ENCODE data around the gene LMX1A.
A peak's percentile ranks its signal among the peaks of the same experiment; 100 is the strongest.

LMX1A gene

DNA sequence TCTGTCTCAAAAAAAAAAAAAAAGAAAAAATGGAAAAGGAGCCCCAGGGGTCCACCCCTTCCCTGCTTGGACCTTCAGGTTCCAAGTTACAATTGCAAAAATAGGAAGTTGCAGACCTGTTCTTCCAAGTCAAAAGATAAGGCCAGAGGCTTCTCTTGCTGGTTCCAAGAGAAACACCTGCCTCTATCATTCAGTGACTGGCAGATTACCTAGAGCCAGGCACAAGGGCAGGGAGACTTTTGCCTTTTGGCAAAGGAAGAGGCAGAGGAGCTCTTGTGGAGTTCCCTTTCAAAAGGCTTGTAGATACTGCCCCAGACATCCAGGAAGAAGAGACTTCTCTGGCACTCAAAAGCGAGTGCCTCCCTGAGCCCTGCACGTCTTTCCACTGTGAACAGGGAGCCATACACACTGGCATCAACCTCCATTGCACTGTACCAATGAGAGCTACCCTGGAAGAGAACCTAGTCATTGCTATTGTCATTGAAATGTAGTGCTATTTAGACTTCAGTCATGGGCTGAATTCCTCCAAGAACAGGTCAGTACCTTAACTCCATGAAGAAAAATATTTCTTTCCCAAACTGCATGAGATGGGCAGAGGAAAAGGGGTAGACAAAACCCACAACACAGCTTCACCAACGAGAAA is 91.2 kb downstream of the LMX1A start:
- DNase-seq (ENCODE audit: low read depth in 2 of 2) = no peak

DNA sequence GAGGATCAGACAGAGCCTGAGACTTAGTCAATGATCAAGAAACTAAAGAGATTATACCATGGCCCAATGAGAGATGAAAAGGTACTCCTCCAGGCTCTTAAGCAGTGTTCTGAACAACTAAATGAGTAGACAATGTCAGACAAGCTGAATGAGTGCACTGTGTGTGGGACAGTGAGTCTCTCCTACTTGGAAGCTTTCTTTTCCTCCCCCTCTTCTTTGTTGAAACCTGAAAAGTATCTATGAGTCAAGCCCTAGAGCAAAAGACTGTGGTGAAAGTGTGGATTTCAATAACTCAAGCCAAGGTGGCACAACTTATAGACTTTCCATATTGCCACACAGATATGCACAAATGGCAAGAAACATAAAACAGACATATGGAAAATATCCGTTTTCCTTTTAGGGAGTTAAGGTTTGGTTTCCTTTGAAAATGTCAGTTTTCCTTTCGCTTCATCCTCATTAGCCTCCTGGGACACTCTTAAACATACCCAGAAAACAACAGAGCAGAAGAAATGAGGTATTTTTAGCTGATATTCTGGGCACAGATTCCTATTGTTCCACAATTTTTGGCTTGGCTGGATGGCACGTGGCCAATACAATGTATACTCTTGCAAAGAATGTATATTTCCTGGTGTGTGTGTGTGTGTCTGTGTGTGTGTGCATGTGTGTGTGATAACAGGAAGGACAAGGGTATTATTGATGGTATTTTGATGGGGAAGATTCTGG is 96.6 kb downstream of the LMX1A start:
- no peak for DNase-seq (ENCODE audit: low read depth in 2 of 2)

DNA sequence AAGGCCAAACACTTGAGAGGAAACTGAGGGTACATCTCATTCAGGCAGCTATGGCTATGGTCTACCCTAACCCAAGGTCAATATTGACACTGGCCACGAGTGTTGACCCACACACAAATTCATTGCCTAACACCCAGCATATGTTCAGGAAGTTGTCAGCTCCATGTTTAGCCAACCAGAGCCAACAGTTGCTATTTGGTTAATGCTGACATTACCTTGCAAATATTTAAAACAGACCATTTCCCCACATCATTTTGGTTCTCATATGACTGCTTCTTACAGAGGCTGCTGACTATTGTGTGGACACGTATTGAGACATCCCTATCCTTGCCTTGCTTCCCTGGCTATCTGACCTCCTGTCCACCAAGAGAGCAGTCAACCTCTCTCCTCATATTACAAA is 97.3 kb downstream of the LMX1A start:
- no peak for DNase-seq (ENCODE audit: low read depth in 2 of 2)

DNA sequence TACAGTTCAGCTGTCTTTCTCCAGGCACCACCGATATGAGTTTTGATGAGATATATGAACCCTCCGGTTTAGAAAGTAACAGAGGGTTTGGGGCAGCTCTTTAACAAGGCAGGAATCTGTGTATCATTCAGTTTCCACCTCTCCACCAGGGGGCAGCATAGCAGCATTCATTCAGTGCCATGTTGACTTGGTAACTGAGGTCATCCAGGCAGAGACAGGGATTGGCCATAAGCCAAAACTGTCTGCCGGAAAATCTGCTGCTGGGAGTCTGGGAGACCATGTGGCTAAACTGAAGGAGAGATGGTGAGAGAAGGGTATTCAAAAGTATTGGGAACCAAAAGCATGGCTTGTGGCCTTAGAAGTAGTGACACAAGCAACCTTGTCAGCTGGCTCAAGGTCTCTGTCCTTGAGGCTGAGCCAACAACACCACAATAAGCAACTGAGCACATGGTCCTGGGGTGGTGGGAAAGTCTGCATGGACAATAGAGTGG is 98.5 kb downstream of the LMX1A start:
- DNase-seq (ENCODE audit: low read depth in 2 of 2) = peak; percentile 10 to 19

DNA sequence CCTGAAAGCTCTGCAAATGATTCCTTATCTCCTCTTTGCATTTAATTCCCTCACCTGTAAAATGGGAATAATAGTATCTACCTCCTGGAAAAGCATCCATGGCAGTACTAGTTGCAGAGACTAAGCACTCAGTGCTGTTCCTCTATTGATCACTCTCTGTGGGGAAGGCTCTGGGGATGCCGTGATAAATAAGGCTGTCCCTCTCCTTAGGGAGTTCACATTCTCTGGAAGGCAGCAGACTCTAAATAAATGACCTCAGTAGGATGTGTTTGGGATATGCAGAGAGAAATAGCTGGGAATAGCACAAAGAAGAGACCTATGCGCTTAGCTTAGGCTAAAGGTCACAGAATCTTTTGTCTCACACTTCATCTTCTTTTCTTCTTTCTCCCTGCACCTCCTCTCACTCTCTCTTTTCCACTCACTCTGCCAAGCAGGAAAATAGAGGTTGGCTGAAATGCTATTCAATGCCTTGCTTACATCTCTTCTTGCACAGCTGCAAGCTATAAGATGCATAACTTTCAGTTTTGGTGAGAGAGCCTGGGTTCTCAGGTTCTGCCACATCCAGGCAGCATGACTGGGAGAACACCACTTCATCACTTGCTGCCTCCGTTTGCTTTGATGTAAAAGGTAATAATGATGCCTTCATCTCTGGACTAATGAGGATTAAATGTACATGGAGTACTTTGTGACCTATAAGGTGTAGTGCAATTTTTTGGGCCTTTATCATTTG is 101.5 kb downstream of the LMX1A start:
- no peak for DNase-seq (ENCODE audit: low read depth in 2 of 2)

DNA sequence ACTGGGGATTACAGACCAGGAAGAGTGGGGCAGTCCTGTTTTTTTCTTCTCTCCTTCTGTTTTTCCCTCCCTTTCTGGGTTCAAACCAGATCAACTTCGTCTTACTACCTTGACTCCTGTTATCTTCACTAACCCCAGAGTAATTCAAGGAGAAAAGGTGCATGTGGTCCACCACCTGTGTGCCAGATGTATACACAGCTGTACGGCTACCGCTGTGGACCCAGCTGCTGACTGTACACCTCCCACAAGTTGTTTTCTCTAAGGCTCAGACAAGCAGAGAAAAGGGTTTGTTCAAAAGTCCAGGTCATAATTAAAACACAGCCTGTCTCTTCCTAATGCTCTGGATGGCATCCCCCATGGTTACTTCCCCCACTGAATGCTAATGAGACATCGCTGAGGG is 102.1 kb downstream of the LMX1A start:
- DNase-seq (ENCODE audit: low read depth in 2 of 2) = no peak

GRCh38 chr1:165253818-165254254 is 102.7 kb downstream of the LMX1A start:
- DNase-seq (ENCODE audit: low read depth in 2 of 2) = no peak

DNA sequence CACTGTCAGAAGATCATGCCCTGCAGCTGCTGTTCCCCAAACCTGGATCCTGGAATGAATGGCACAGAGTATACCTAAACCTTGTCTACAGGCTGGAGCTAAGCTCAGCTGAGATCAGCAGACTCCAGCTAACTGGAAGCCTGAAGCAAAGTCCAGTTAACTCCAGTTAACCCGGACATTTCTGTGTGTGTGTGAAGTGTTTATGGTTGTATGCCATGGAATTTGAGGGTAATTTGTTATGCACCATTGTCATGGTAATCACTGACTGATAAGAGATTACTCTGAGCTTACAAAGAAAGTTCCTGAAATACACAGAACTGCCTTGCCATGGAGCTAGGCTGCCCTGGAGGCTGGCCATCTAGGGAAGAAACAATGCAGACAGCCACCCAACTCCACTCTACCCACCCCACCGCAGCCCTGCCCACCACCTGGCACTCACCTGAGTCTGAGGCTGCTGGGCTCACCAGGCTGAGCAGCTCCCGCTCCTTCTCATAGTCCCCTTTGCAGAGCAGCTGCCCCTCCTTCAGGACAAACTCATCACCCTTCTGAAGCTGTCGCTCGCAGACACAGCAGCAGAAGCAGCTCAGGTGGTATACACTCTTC is 107.4 kb downstream of the LMX1A start:
- DNase-seq (ENCODE audit: low read depth in 2 of 2) = no peak

- no peak for DNase-seq (ENCODE audit: low read depth in 2 of 2)
Observed at GRCh38 chr1:165241952-165242351, 114.6 kb downstream of the LMX1A start.

- no peak for DNase-seq (ENCODE audit: low read depth in 2 of 2)
Observed at GRCh38 chr1:165241321-165241720, 115.2 kb downstream of the LMX1A start.

- no peak for DNase-seq (ENCODE audit: low read depth in 2 of 2)
Observed at GRCh38 chr1:165240492-165240891, 116.0 kb downstream of the LMX1A start.

DNA sequence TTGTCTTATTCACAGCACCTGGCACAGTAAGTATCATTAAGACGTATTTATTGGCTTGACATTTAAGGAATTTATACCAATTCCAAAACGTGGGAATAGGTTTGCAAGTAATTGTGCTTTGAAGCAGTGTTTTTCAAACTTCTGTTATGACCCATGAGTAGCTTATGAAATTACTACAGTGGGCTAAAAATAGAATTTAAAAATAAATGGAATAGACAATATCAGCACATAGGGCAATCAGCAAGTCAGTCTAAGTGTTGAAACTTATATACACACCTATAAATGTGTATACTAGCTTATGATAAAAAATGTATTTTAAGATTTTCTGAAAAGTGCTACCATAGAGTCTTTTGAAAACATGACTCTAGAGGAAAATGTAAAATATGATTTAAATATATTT is 116.6 kb downstream of the LMX1A start:
- DNase-seq (ENCODE audit: low read depth in 2 of 2) = no peak

GRCh38 chr1:165235777-165236291 is 120.7 kb downstream of the LMX1A start:
- DNase-seq (ENCODE audit: low read depth in 2 of 2) = no peak

DNA sequence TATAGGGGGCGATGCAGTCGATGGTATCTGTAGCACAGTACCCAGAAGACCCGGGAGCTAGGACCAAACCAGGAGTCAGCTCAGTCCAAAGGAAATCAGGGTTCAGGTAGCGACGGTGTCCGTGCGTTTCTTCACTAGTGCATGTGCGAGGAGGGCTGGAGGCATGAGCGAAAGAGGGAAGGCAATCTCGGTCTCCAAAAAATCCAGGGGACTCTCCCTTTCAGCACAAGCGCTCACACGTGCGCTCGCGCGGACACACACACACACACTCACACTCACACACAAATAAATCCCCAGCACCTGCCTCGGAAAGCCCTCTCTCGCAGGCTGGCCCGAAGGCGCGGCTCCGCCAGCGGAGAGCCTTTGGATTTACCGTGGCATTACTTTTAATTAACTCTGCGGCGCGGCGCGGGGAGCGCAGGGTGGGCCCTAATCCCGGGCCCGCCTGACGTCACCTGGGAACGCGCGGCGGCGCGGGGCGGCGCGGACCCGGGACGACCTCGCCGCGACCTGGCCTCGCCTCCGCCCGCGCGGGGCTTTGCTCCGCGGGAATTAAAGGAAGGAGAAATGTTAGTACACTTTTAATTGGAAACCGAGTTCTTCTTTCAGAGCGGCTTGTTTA is 121.2 kb downstream of the LMX1A start:
- no peak for DNase-seq (ENCODE audit: low read depth in 2 of 2)

DNA sequence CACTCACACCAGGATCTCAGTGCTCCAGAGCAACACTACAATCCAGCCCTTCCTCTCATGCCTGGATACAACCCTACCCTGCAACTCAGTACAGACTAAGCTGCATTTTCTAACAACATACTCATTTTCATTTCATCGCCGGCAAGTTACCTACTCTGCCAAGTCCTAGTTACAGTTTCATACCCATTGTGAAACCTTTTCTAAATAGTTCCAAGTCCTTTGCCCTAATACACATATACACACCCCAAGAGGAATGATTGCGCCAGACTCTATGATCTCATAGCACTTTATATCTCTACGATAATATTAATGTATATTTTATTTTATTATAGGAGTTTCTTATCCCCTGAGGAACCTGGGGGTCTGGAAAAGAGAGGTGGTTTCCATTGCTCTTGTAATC is 122.4 kb downstream of the LMX1A start:
- DNase-seq (ENCODE audit: low read depth in 2 of 2) = no peak

- no peak for DNase-seq (ENCODE audit: low read depth in 2 of 2)
Observed at GRCh38 chr1:165228676-165229075, 127.8 kb downstream of the LMX1A start.

DNA sequence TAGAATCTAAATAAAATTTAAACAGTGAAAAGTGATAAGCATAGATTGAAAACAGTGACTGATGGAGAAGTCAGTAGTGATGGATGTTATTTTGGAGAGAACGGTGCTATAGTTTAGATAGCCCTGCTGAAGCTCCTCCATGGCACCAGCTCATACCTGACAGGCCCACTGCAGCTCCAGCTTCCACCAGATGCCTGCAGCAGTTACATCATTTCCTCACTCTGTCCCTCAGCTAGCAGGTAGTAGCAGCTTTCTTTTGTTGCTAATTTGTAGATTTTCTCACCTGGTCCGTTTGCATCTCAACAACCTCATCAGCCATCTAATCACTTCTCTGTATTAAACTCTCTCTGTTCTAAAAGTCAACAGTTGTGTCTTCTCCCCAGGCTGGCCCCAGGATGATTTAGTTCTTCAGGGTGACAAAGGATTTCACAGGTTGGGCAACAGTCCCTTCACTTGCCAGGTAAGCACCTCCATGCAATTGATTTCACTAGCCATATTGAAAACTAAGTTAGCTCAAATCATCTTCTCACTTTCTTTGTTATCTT is 128.3 kb downstream of the LMX1A start:
- DNase-seq (ENCODE audit: low read depth in 2 of 2) = no peak

DNA sequence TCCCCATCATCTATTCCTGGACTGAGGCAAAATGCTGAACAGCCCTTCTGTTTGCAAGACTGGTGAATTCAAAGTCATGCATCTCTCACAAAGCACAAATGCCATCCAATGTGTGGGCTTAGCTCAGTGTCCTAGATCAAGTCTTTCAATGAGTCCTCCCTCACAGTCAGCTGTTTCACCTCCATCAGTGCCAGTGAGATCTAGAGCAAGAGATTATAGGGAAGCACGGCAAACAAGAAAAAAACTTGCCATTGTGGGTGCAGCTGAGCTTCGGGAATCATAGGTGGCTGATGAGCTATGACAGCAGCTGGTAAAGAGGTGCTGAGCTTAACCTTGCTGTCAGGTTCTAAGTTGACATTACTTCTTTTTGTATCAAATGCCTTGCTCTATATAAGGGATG is 130.2 kb downstream of the LMX1A start:
- no peak for DNase-seq (ENCODE audit: low read depth in 2 of 2)

DNA sequence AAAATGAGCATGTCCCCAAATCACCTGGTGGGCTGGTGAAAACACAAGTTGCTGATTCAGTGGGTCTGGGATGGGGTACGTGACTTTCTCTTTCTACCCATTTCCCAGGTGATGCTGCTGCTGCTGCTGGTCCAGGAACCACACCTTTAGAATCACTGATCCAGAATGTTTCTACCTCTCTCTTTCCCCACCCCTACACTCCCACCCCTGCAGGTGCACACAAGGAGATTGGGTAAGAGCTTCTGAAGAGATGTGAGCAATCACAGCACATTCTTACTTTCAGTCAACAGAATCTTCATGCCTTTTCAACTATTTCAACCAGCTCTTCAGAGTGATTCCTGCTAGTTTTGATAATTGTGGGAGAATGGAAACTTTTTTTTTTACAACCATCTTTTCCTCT is 130.9 kb downstream of the LMX1A start:
- no peak for DNase-seq (ENCODE audit: low read depth in 2 of 2)

DNA sequence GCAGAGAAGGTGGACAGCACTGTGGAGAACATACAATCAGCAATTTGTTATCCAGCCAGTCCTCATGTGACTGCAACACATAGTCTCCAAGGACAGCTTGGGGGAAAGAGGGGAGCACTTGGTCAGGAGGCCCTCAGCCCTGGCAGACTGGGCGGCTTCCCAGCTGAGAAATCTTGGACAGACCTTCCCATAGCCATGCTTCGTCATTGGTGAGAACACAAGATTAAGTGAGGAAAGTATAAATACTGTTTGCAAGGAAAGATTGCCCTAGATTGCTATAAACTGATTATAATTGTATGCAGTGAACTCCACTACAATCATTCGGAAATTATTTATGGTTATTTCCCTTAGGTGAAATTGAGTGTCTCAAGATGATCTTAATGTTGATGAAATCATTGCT is 131.5 kb downstream of the LMX1A start:
- DNase-seq (ENCODE audit: low read depth in 2 of 2) = no peak

GRCh38 chr1:165224504-165224903 is 132.0 kb downstream of the LMX1A start:
- no peak for DNase-seq (ENCODE audit: low read depth in 2 of 2)
